ENCODE results near the gene UBE3B.

The UBE3B gene

GRCh38 chr12:109557805-109558204, 80.4 kb downstream of the UBE3B start:
- no peak for DNase-seq

GRCh38 chr12:109558374-109559199, 81.2 kb downstream of the UBE3B start:
- DNase-seq: no peak

GRCh38 chr12:109559200-109559505, 81.7 kb downstream of the UBE3B start:
- DNase-seq: no peak

DNA sequence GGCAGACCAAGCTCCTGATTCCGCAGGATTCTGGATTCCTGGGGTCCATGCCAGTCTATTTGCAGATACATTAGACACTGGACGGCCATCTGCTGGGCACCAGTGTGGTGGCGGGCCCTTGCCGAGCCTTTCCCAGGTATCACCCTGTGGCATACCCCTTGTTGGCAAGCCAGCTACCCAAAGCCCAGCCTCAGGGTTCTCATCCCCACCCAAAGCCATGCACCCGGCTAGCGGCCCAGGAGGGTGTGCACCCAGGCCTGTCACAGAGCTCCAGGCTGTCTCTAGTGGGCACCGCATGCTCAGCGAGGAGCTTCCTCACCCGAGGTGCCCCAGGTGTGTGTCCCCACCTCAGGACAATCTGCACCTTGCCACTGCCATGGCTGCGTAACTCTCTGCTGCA, 82.2 kb downstream of the UBE3B start:
- DNase-seq: no peak

GRCh38 chr12:109560867-109561710, 83.7 kb downstream of the UBE3B start:
- no peak for DNase-seq

- no peak for DNase-seq
Measured at GRCh38 chr12:109561711-109562030, 84.2 kb downstream of the UBE3B start.

- no peak for DNase-seq
Measured at GRCh38 chr12:109562871-109563270, 85.4 kb downstream of the UBE3B start.

GRCh38 chr12:109563291-109564284, 86.2 kb downstream of the UBE3B start:
- DNase-seq: no peak

DNA sequence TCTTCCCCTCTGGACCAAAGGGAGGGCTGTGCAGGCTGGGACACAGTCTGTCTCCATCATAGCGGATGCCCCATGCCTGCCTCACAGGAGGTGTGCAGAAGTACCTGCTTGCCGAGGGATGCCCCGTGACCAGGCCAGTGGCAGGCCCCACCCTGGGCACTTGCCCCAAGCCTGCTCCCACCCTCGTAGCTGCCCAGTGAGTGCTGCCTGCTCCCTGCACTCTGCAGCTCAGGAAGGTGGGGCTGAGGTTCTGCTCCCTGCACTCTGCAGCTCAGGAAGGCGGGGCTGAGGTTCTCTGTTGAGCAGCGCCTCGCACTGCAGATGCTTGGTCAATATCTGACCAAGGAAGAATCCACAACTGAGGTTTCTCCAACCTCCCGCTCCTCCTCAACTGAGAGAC, 89.0 kb downstream of the UBE3B start:
- no peak for DNase-seq

DNA sequence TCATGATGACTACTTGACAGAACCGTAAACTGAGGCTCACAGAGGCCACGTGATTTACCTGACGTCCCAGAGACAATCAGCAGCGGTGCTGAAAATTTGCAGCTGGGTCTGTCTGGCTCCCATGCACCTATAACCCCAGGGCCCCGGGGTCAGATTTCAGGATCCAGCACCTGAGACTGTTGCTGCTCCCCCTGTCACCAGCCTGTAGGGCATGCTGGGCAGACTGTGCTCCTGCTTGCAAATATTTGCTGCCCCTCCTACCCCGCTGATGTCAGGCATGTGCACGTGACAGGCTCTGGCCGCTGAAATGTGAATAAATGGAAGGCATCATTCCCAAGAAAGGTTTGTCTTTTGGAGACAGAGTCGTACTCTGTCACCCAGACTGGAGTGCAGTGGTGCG, 89.9 kb downstream of the UBE3B start:
- no peak for DNase-seq

GRCh38 chr12:109567967-109568366, 90.5 kb downstream of the UBE3B start:
- DNase-seq: no peak

GRCh38 chr12:109568486-109568885, 91.1 kb downstream of the UBE3B start:
- no peak for DNase-seq

GRCh38 chr12:109571773-109572505, 94.5 kb downstream of the UBE3B start:
- DNase-seq: no peak

DNA sequence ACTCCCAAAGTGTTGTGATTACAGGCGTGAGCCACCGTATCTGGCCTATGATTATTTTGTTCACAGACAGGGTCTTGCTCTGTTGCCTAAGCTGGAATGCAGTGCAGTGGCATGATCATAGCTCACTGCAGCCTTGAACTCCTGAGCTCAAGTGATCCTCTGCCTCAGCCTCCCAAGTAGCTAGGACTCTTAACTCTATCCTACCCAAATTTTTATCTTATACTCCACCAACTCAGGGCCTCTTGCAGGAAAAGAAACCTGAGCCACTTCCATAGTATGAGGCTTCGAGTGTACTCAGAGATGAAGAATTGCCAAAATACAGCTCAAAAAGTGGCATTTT, 95.0 kb downstream of the UBE3B start:
- DNase-seq: no peak

GRCh38 chr12:109573029-109573913, 95.8 kb downstream of the UBE3B start, which contains the start of the genes MMAB and MVK:
Gene MMAB (minus strand): TSS chr12:109573504. CDS start chr12:109573480, 24 bp downstream.
Gene MVK (plus strand): TSS chr12:109573794. CDS start chr12:109574823, 1,029 bp downstream.
- DNase-seq: peak; percentile 100

GRCh38 chr12:109573914-109574244, 96.4 kb downstream of the UBE3B start:
- no peak for DNase-seq

GRCh38 chr12:109575683-109576082, 98.2 kb downstream of the UBE3B start:
- DNase-seq: no peak

DNA sequence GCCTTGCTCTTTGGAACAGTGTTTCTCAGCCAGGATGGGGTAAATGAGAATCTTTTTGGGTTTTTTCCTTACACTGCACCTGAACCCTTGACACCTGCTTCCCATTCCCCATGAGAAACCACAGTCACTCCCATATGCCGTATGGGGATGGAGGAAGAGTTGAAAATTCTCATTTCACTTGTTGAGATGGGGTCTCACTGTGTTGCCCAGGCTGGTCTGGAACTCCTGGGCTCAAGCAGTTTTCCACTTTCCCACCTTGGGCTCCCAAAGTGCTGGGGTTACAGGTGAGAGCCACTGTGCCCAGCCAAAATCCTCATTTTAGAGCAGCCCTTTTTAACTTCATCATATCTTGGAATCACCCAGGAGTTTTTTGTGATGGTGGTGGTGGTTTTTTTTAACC, 99.9 kb downstream of the UBE3B start:
- DNase-seq: no peak

DNA sequence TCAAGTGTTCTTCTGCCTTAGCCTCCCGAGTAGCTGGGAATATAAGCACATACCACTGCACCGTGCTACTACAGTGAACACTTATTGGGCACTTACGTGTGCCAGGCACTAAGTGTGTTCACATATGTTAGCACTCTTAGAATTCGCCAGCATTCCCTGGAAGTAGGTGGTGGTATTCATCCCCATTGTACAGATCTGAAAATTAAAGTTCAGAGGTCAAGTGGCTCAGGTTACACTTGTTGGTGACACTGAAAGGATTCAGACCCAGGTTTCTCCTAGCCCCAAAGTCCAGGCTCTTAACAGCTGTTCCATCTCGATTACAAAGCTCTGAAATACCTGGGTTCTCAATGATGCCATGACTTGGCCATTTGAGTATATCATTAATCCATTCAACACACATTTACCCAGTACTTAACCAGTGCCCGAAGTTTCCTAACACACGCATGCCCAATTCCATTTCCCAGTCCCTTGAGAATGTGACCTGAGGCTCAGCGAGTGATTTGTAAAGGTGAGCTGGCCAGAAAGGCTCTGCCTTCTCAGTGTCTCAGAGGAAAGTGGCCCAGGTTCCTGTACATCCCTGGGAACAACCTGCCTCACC, 101.0 kb downstream of the UBE3B start:
- no peak for DNase-seq

GRCh38 chr12:109579639-109580038, 102.2 kb downstream of the UBE3B start:
- no peak for DNase-seq

DNA sequence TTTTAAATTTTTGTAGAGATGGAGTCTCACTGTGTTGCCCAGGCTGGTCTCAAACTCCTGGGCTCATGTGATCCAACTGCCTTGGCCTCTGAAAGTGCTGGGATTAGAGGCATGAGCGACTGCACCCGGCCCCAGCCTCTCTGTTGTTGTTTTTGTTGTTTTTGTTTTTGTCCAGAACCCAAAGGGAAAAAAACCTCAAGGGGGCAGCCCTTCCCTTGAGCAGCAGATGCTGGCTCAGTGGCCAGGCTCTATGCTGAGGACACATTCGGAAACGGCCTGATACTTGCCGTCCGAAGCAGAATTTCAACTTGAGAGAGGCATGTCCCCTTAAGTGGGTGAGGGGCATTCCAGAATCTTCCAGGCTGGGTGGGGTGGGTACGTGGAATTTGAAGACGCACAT, 102.8 kb downstream of the UBE3B start:
- no peak for DNase-seq

All from NCI-H2107 (cell line).